ENCODE measurements around the gene CHD9.
"Not testable (repeated sequence)": the region's sequence is repeated elsewhere in the genome, so short reads cannot be mapped to it uniquely, and the experiment has no call there.

Gene CHD9

GRCh38 chr16:53304334-53304733 is 249.5 kb downstream of the CHD9 start:
- no peak overlapping the region for H3K4me3 ChIP-seq (ENCODE audit: low read depth, low read length)
- POLR2A ChIA-PET, result no interaction called here
- CTCF ChIA-PET, result no interaction called here
- no peak for DNase-seq (ENCODE audit: low read depth, low spot score)
- TF ChIP-seq CTCF (IDR thresholded peaks at IDR 0.05; ENCODE audit: insufficient read depth, low read length, missing control alignments), result no peak

- H3K4me3 ChIP-seq (ENCODE audit: low read depth, low read length), result no peak overlapping the region
- CTCF ChIA-PET, result interaction anchor here (0.6 to 1.8 kb wide), 2 partner anchors 14 to 21 kb away, joined by 3 to 6 read pairs; no protein-coding TSS in a partner anchor
- TF ChIP-seq CTCF (IDR thresholded peaks at IDR 0.05; ENCODE audit: insufficient read depth, low read length, missing control alignments), result no peak
- POLR2A ChIA-PET, result no interaction called here
- DNase-seq (ENCODE audit: low read depth, low spot score), result no peak
Observed at GRCh38 chr16:53305743-53306142, 251.0 kb downstream of the CHD9 start.

DNA sequence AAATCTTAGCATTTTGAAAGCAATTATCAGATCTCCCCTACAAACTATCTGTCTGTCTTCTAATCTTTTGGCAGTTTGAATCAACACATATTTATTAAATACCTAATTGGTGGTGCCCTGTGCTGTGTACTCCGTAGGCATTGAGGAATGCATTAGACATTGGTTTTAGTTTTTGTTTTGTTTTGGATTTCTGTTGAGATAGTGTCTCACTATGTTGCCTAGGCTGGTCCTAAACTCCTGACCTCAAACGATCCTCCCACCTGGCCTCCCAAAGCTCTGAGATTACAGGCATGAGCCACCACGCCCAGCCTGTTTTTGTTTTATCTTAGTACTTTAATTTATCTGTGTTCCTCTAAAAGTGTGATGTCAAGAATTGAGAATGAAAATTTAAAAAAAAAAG is 254.7 kb downstream of the CHD9 start:
- POLR2A ChIA-PET, result no interaction called here
- CTCF ChIA-PET, result interaction anchor here (1.3 kb wide), 1 partner anchor 9 kb away, joined by 4 read pairs; no protein-coding TSS in a partner anchor
- no peak for TF ChIP-seq CTCF (IDR thresholded peaks at IDR 0.05; ENCODE audit: insufficient read depth, low read length, missing control alignments)

DNA sequence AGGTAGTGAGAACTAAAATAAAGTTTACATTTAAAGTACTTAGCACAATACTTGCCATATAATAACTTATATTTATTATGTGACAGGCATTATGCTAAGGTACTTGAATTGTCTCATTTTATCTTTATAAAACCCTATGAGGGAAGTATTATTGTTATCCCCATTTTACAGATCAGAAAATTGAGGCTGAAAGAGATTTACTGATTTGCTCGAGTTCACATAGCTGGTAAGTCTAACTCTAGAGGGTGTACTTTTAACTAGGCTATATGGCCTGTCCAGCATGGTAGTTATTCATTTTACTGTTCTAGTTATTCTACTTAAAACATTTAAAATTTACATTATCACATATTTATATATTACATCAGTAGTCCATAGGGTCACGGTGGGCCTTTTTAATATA is 266.2 kb downstream of the CHD9 start:
- ChIA-PET CTCF (no interaction called here), POLR2A (no interaction called here)
- DNase-seq (ENCODE audit: low read depth, low spot score), result no peak
- no peak overlapping the region for H3K4me3 ChIP-seq (ENCODE audit: low read depth, low read length)
- TF ChIP-seq CTCF (IDR thresholded peaks at IDR 0.05; ENCODE audit: insufficient read depth, low read length, missing control alignments), result no peak

More for the DNA sequence above, 254.7 kb downstream of the CHD9 start:
- H3K4me3 ChIP-seq (ENCODE audit: low read depth, low read length), result no peak overlapping the region
- no peak for DNase-seq (ENCODE audit: low read depth, low spot score)

GRCh38 chr16:53323924-53324323 is 269.1 kb downstream of the CHD9 start:
- DNase-seq (ENCODE audit: low read depth, low spot score), result no peak
- no peak overlapping the region for H3K4me3 ChIP-seq (ENCODE audit: low read depth, low read length)
- CTCF ChIA-PET, result interaction anchor here (1.0 kb wide), 2 partner anchors 11 to 12 kb away, joined by 3 read pairs; no protein-coding TSS in a partner anchor
- POLR2A ChIA-PET, result no interaction called here
- no peak for TF ChIP-seq CTCF (IDR thresholded peaks at IDR 0.05; ENCODE audit: insufficient read depth, low read length, missing control alignments)

DNA sequence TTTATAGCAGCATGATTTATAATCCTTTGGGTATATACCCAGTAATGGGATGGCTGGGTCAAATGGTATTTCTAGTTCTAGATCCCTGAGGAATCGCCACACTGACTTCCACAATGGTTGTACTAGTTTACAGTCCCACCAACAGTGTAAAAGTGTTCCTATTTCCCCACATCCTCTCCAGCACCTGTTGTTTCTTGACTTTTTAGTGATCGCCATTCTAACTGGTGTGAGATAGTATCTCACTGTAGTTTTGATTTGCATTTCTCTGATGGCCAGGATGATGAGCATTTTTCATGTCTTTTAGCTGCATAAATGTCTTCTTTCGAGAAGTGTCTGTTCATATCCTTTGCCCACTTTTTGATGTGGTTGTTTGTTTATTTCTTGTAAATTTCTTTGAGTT is 276.2 kb downstream of the CHD9 start:
- DNase-seq (ENCODE audit: low read depth, low spot score); POLR2A ChIA-PET; H3K4me3 ChIP-seq (ENCODE audit: low read depth, low read length); CTCF ChIA-PET: not testable (repeated sequence)

DNA sequence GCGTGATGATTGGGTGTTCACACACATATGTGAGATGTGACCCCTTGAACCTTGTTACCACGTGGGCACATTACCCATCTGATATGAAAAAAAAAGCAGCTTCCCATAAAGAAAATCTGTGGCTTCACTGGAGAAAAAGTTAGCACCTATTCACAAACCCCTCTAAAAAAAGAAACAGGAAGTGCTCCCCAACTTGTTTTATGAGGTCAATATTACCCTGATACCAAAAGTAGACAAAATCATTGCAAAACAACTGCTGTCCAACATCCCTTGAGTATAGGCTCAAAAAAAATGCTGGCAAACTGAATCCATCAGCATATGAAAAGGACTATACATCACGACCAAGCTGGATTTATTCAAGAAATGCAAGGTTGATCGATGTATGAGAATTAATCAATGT is 279.8 kb downstream of the CHD9 start:
- no peak for TF ChIP-seq CTCF (IDR thresholded peaks at IDR 0.05; ENCODE audit: insufficient read depth, low read length, missing control alignments)

More for the DNA sequence above, 279.8 kb downstream of the CHD9 start:
- POLR2A ChIA-PET, result no interaction called here
- no peak for DNase-seq (ENCODE audit: low read depth, low spot score)
- CTCF ChIA-PET, result no interaction called here
- H3K4me3 ChIP-seq (ENCODE audit: low read depth, low read length), result no peak overlapping the region
